ENCODE results near the gene TAF4B.
"Not testable (repeated sequence)": the region's sequence is repeated elsewhere in the genome, so short reads cannot be mapped to it uniquely, and the experiment has no call there.

TAF4B gene

GRCh38 chr18:26381555-26381954 lies 155.3 kb downstream of the TAF4B start:
- H3K4me1 ChIP-seq (ENCODE audit: control insufficient read depth, insufficient read depth, low read depth, low read length); H3K36me3 ChIP-seq (ENCODE audit: control insufficient read depth in 1 of 2, insufficient read depth in 2 of 2, low read depth in 1 of 2, low read length in 2 of 2); H3K9ac ChIP-seq (ENCODE audit: low read length); H3K27ac ChIP-seq (ENCODE audit: low read length, poor library complexity, severe bottlenecking); H3K4me2 ChIP-seq (ENCODE audit: low read length, poor library complexity, severe bottlenecking); H2BK5ac ChIP-seq (ENCODE audit: low read depth, low read length, poor library complexity, severe bottlenecking); H2AFZ ChIP-seq (ENCODE audit: low read depth, low read length); H4K8ac ChIP-seq (ENCODE audit: low read length); H4K91ac ChIP-seq (ENCODE audit: low read length); H3K79me1 ChIP-seq (replicated peaks; ENCODE audit: low read length, poor library complexity, severe bottlenecking); H3K9me3 ChIP-seq (ENCODE audit: control insufficient read depth, low read length); H3K18ac ChIP-seq (ENCODE audit: low read depth in 1 of 2, low read length in 2 of 2); H3K14ac ChIP-seq (ENCODE audit: low read length in 2 of 2); H3K4ac ChIP-seq (ENCODE audit: low read depth in 1 of 2, low read length in 2 of 2); DNase-seq; H3K27me3 ChIP-seq (ENCODE audit: control insufficient read depth in 1 of 2, insufficient read depth in 1 of 2, low read length in 2 of 2); H3K23ac ChIP-seq (ENCODE audit: low read length in 2 of 2); H2AK5ac ChIP-seq (ENCODE audit: low read length, severe bottlenecking); H2BK15ac ChIP-seq (ENCODE audit: low read depth, poor library complexity, severe bottlenecking); H2BK12ac ChIP-seq (ENCODE audit: low read length in 2 of 2); H3K4me3 ChIP-seq (ENCODE audit: insufficient read depth in 1 of 2, low read depth in 1 of 2, low read length in 2 of 2); H2BK120ac ChIP-seq (ENCODE audit: low read depth, low read length): not testable (repeated sequence)
- 89% methylated on average over 3 of the region's 8 CpGs for WGBS

GRCh38 chr18:26383454-26384270 lies 157.4 kb downstream of the TAF4B start:
- Histone ChIP-seq H2BK120ac (ENCODE audit: low read depth, low read length) (no peak overlapping the region), H3K27ac (ENCODE audit: low read length, poor library complexity, severe bottlenecking) (no peak overlapping the region), H3K18ac (ENCODE audit: low read depth in 1 of 2, low read length in 2 of 2) (no peak overlapping the region), H3K4me1 (ENCODE audit: control insufficient read depth, insufficient read depth, low read depth, low read length) (no peaks in the 10 kb centered on the region), H3K4me3 (ENCODE audit: insufficient read depth in 1 of 2, low read depth in 1 of 2, low read length in 2 of 2) (no peak overlapping the region), H3K4me2 (ENCODE audit: low read length, poor library complexity, severe bottlenecking) (no peak overlapping the region), H3K14ac (ENCODE audit: low read length in 2 of 2) (no peak overlapping the region), H2AK5ac (ENCODE audit: low read length, severe bottlenecking) (no peak overlapping the region), H3K27me3 (ENCODE audit: control insufficient read depth in 1 of 2, insufficient read depth in 1 of 2, low read length in 2 of 2) (no peaks in the 10 kb centered on the region), H2BK12ac (ENCODE audit: low read length in 2 of 2) (no peak overlapping the region), H2BK15ac (ENCODE audit: low read depth, poor library complexity, severe bottlenecking) (no peak overlapping the region), H3K23ac (ENCODE audit: low read length in 2 of 2) (no peak overlapping the region), H2BK5ac (ENCODE audit: low read depth, low read length, poor library complexity, severe bottlenecking) (no peak overlapping the region), H3K9ac (ENCODE audit: low read length) (peak overlapping the region; percentile 3), H4K8ac (ENCODE audit: low read length) (no peak overlapping the region), H2AFZ (ENCODE audit: low read depth, low read length) (no peak overlapping the region), H3K79me1 (replicated peaks; ENCODE audit: low read length, poor library complexity, severe bottlenecking) (no peaks in the 10 kb centered on the region), H4K91ac (ENCODE audit: low read length) (no peak overlapping the region), H3K9me3 (ENCODE audit: control insufficient read depth, low read length) (no peaks in the 10 kb centered on the region), H3K4ac (ENCODE audit: low read depth in 1 of 2, low read length in 2 of 2) (no peak overlapping the region), H3K36me3 (ENCODE audit: control insufficient read depth in 1 of 2, insufficient read depth in 2 of 2, low read depth in 1 of 2, low read length in 2 of 2) (no peaks in the 10 kb centered on the region)
- 17% methylated on average over 1 of the region's 2 CpGs for whole genome bisulfite sequencing
- peak; percentile 62 for DNase-seq

- Histone ChIP-seq H2BK12ac (ENCODE audit: low read length in 2 of 2) (no peak overlapping the region), H3K4ac (ENCODE audit: low read depth in 1 of 2, low read length in 2 of 2) (no peak overlapping the region), H4K8ac (ENCODE audit: low read length) (no peak overlapping the region), H3K23ac (ENCODE audit: low read length in 2 of 2) (no peak overlapping the region), H3K9me3 (ENCODE audit: control insufficient read depth, low read length) (no peaks in the 10 kb centered on the region), H3K14ac (ENCODE audit: low read length in 2 of 2) (no peak overlapping the region), H2BK15ac (ENCODE audit: low read depth, poor library complexity, severe bottlenecking) (no peak overlapping the region), H3K27me3 (ENCODE audit: control insufficient read depth in 1 of 2, insufficient read depth in 1 of 2, low read length in 2 of 2) (no peaks in the 10 kb centered on the region), H3K27ac (ENCODE audit: low read length, poor library complexity, severe bottlenecking) (no peak overlapping the region), H3K36me3 (ENCODE audit: control insufficient read depth in 1 of 2, insufficient read depth in 2 of 2, low read depth in 1 of 2, low read length in 2 of 2) (no peaks in the 10 kb centered on the region), H2BK5ac (ENCODE audit: low read depth, low read length, poor library complexity, severe bottlenecking) (no peak overlapping the region), H3K18ac (ENCODE audit: low read depth in 1 of 2, low read length in 2 of 2) (no peak overlapping the region), H3K79me1 (replicated peaks; ENCODE audit: low read length, poor library complexity, severe bottlenecking) (no peaks in the 10 kb centered on the region), H3K9ac (ENCODE audit: low read length) (peak overlapping the region; percentile 58), H3K4me1 (ENCODE audit: control insufficient read depth, insufficient read depth, low read depth, low read length) (no peaks in the 10 kb centered on the region), H2AFZ (ENCODE audit: low read depth, low read length) (no peak overlapping the region), H3K4me3 (ENCODE audit: insufficient read depth in 1 of 2, low read depth in 1 of 2, low read length in 2 of 2) (no peak overlapping the region), H4K91ac (ENCODE audit: low read length) (no peak overlapping the region), H2BK120ac (ENCODE audit: low read depth, low read length) (no peak overlapping the region), H2AK5ac (ENCODE audit: low read length, severe bottlenecking) (no peak overlapping the region), H3K4me2 (ENCODE audit: low read length, poor library complexity, severe bottlenecking) (no peak overlapping the region)
- DNase-seq, result peak; percentile 36
These were observed 159.8 kb downstream of the TAF4B start for GRCh38 chr18:26386002-26386401.

- Histone ChIP-seq H3K4me3 (ENCODE audit: insufficient read depth in 1 of 2, low read depth in 1 of 2, low read length in 2 of 2) (no peak overlapping the region), H3K27ac (ENCODE audit: low read length, poor library complexity, severe bottlenecking) (no peak overlapping the region), H2AK5ac (ENCODE audit: low read length, severe bottlenecking) (no peak overlapping the region), H2AFZ (ENCODE audit: low read depth, low read length) (no peak overlapping the region), H3K4ac (ENCODE audit: low read depth in 1 of 2, low read length in 2 of 2) (no peak overlapping the region), H3K9ac (ENCODE audit: low read length) (peak overlapping the region; percentile 58), H3K23ac (ENCODE audit: low read length in 2 of 2) (no peak overlapping the region), H3K27me3 (ENCODE audit: control insufficient read depth in 1 of 2, insufficient read depth in 1 of 2, low read length in 2 of 2) (no peaks in the 10 kb centered on the region), H3K14ac (ENCODE audit: low read length in 2 of 2) (no peak overlapping the region), H3K36me3 (ENCODE audit: control insufficient read depth in 1 of 2, insufficient read depth in 2 of 2, low read depth in 1 of 2, low read length in 2 of 2) (no peaks in the 10 kb centered on the region), H3K4me1 (ENCODE audit: control insufficient read depth, insufficient read depth, low read depth, low read length) (no peaks in the 10 kb centered on the region), H2BK15ac (ENCODE audit: low read depth, poor library complexity, severe bottlenecking) (no peak overlapping the region), H2BK12ac (ENCODE audit: low read length in 2 of 2) (no peak overlapping the region), H3K18ac (ENCODE audit: low read depth in 1 of 2, low read length in 2 of 2) (no peak overlapping the region), H3K9me3 (ENCODE audit: control insufficient read depth, low read length) (no peaks in the 10 kb centered on the region), H3K79me1 (replicated peaks; ENCODE audit: low read length, poor library complexity, severe bottlenecking) (no peaks in the 10 kb centered on the region), H2BK5ac (ENCODE audit: low read depth, low read length, poor library complexity, severe bottlenecking) (no peak overlapping the region), H2BK120ac (ENCODE audit: low read depth, low read length) (no peak overlapping the region), H4K8ac (ENCODE audit: low read length) (no peak overlapping the region), H3K4me2 (ENCODE audit: low read length, poor library complexity, severe bottlenecking) (no peak overlapping the region), H4K91ac (ENCODE audit: low read length) (no peak overlapping the region)
- no CpG with 5 or more reads among the region's 2 CpGs for WGBS
- no peak for DNase-seq
These were observed 160.2 kb downstream of the TAF4B start for GRCh38 chr18:26386441-26386840.
